Body of pancreas (tissue), 4 donors: ENCODE data around the gene KRT3.

Experiments
- CTCF ChIP-seq, 7 experiments: fragments of 450-650 bp in 4 of 7; fragments of 200-600 bp in 3 of 7; sonication (generic) in 3 of 7; IDR thresholded peaks; one replicate each; pipeline ENCODE4 v1.5.1; 2016 to 2019; ENCODE audit warnings: antibody characterized with exemption in 7 of 7
- POLR2A ChIP-seq, 3 donors: fragments of 450-650 bp; IDR thresholded peaks; one replicate each; pipeline ENCODE4 v1.6.1; 2016; ENCODE audit warnings: antibody characterized with exemption in 3 of 3, mild to moderate bottlenecking in 2 of 3

GRCh38 chr12:52832985-52833905 lies 37.3 kb upstream of the KRT3 start:
- no peak for TF ChIP-seq CTCF (IDR thresholded peaks at IDR 0.05)
- TF ChIP-seq POLR2A (IDR thresholded peaks at IDR 0.05) = no peak
